GM19023 (cell line): ENCODE results near the gene RAPGEF4.
"Not testable (repeated sequence)": the region's sequence is repeated elsewhere in the genome, so short reads cannot be mapped to it uniquely, and the experiment has no call there.

Experiments used
- ATAC-seq: cut with Tn5 transposase; IDR thresholded peaks from one replicate; pipeline ENCODE4 v1.9.1; 2021; ENCODE audit warnings: mild to moderate bottlenecking, moderate library complexity; ENCODE audit not compliant: unreplicated experiment

RAPGEF4 gene

DNA sequence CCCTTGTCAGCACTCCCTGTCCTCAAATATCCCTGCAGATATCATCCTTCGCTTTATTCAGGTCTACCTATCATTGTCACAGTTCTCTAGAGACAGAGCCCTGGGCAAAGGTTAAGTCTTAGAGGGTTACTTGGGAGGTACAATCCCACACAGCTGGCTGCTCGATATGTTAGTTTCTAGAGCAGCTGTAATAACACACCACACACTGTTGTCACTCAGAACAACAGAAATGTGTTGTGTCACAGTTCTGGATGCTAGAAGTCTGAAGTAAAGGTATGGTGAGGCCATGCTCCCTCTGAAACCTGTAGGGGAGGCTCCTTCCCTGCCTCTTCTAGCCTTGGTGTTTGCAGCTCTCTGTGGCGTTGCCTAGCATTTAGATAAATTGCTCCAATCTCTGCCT lies 9.9 kb upstream of the RAPGEF4 start:
- ATAC-seq = no peak

DNA sequence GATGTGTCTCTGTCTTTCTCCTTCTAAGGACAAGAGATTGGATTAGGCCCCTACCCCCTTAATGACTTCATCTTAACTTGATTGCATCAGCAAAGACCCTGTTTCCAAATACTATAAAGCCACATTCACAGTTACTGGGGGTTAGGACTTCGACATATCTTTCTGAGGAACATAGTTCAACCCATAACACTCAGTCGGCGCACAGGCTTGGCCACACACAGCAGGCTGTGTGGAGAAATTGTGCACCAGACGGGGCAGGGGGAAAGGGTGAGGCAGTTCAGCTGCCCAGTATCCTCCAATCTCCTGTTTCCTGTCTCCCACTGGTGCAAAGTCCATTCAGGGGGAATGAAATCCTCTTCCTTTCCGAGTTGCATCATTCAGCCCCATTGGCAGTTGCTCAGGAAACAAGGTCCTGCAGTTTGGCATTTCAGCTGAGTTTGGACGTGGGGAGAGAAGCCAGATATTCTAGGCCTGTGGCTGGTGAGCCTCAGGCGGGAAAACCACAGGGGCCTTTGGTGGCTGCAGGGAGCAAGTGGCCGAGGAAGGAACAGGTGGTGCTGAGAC lies 9.4 kb upstream of the RAPGEF4 start:
- no peak for ATAC-seq

GRCh38 chr2:172730411-172730810 lies 5.2 kb upstream of the RAPGEF4 start:
- no peak for ATAC-seq

- no peak for ATAC-seq
Observed at GRCh38 chr2:172734711-172735581, 699 bp upstream of the RAPGEF4 start.

DNA sequence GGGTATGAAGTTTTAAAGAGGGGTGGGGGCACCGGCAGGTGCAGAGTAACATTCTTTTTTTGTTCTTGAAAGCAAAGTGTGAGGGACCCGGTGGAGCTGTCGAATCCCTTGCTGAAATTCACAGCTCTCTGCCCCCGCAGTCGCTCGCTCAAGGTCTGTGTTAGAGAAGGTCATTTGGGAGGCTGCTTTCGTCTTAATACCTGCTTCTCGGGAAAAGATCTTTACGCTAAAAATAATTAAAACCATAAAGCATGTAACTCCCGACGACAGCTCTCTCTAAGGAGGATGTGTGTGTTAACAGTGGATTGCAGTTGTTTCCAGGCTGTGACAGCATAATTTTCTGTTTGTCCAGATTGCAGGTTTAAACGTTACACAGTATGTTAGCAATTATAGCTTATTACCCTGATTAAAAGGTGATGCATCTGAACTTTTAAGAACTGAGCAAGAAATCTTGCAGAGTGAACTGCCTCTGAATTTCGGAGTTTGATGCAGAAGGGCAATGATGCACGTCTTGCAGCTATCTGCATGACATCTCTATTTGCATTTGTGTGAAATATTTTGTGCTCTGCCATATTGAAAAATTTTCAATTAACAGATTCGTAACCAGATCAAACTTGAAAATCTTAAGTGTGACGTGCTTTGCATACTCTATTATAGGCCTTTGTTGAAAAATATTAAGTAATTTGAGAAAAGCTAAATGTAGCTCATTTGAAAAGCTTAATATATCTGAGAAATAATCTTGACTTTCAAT lies 954 bp downstream of the RAPGEF4 start:
- no peak for ATAC-seq

- ATAC-seq = no peak
Observed at GRCh38 chr2:172739661-172740266, 4.1 kb downstream of the RAPGEF4 start.

DNA sequence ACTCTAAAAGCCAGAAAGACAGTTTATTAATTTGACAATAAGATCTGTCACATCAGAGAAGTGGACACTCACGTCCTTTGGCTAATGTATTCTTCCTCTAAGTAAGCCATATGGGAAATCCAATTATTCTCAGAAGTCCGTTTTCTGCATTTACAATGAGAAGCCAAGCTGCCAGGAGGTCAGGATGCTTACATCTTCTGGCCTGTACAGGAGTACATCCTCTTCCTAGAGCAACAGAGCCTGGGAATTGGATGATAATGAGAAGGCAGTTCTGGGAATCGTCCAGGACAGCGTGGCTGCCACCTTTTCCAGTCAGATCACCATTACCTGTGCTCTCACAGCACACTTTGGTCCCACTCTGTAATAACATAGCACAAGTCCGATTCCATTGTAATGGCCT lies 5.2 kb downstream of the RAPGEF4 start:
- no peak for ATAC-seq

DNA sequence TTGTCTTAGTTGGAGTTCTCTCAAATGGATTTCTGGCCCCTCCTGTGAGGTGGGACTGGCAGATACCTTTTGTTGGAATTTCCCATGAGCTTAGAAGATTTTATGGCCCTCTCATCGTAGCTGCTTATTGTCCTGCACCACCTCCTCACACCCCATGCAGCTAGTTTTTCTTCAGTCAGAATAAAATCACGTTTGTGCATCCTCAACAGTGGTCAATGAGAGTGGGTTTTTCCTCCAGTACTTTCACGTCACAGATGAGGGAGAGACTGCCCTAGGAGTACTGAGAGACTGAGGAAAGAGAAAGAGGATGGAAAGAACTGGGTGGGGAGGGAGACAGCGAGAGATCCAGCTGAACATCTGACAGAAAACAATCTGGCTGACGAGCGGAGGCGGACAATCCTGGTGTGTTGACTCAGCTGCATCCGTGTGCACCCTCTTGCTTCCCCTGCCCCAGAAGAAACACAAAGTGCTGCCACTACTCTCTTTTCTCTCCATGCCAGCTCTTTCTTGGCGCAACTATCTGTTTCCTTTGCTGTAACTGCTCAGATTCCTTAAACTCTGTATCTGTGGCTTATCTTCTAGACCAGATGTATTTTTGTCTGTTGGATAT lies 7.4 kb downstream of the RAPGEF4 start:
- ATAC-seq = no peak

DNA sequence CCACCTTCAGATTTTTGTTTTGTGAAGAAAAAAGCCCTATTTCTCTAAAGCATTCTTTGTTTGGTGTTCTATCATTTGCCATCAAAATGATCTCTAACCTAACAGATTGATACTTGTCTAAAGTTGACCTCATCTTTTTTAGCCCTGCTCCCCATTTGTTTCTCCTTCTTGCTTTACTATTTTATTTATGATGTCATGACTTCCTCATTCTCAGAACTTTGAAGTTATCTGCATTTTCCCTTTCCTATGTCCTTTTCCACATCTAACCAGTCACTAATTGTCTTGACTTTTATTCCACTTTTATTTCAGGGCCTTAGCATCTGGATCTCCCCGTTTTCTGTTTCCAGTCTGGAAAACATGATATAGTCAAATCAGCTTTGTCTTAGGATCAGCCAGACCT lies 8.3 kb downstream of the RAPGEF4 start:
- ATAC-seq = no peak

- ATAC-seq = no peak
Observed at GRCh38 chr2:172745636-172746035, 10.0 kb downstream of the RAPGEF4 start.

- ATAC-seq = not testable (repeated sequence)
Observed at GRCh38 chr2:172748543-172748942, 12.9 kb downstream of the RAPGEF4 start.

GRCh38 chr2:172749388-172749787 lies 13.7 kb downstream of the RAPGEF4 start:
- no peak for ATAC-seq

GRCh38 chr2:172751564-172751963 lies 15.9 kb downstream of the RAPGEF4 start:
- ATAC-seq = no peak

- no peak for ATAC-seq
Observed at GRCh38 chr2:172753610-172754009, 18.0 kb downstream of the RAPGEF4 start.

GRCh38 chr2:172759441-172759840 lies 23.8 kb downstream of the RAPGEF4 start:
- ATAC-seq = no peak

DNA sequence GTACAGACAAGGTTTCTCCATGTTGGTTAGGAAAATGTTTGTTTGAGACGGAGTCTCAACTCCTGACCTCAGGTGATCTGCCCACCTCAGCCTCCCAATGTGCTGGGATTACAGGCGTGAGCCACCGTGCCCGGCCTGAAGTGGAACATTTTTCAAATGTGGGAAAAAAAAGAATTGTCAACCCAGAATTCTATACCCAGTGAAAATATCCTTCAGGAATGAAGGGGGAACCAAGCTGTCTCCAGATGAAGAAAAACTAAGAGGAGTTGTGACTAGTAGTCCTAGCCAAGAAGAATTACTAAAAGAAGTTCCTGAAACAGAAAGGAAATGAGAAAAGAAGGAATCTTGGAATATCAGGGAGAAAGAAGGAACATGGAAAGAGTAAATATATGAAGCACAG lies 25.7 kb downstream of the RAPGEF4 start:
- no peak for ATAC-seq

- no peak for ATAC-seq
Observed at GRCh38 chr2:172762574-172762973, 26.9 kb downstream of the RAPGEF4 start.

DNA sequence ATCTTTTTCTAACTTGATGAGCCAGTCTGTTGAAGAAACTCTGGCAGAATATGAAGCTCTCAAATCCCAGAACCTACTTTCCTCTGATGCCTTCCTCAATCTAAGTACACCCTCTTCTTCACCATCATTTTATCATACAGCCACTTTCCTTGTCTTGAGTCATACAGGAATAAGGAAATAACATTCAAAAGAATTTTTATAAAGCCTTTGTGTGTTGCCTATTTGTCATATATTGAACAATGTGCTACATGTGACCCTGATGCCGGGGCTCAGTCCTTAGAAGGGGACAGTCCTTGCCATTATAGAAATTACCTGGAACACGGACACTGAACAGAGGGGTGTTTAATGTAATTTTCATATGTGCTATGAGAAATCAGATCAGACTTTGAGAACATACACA lies 27.4 kb downstream of the RAPGEF4 start:
- no peak for ATAC-seq

DNA sequence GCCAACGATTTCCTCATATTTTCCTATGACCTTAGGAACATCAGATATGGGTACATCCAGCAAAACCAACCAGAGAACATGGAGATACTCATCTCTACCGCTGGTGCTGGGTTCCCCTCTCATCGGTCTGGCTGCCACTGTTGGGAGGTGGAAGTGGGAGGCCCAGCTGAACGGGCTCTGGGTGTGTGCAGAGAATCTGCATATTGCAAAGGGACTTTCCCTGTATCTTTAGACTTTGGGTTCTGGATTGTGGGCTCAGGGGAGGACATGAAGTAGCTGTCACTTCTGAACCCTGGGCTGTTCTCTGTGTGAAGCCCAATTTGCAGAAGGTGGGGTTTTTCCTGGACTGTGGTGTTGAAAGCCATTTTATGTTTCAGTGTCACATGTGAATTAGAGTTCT lies 30.0 kb downstream of the RAPGEF4 start:
- no peak for ATAC-seq

GRCh38 chr2:172768401-172768800 lies 32.8 kb downstream of the RAPGEF4 start:
- no peak for ATAC-seq

DNA sequence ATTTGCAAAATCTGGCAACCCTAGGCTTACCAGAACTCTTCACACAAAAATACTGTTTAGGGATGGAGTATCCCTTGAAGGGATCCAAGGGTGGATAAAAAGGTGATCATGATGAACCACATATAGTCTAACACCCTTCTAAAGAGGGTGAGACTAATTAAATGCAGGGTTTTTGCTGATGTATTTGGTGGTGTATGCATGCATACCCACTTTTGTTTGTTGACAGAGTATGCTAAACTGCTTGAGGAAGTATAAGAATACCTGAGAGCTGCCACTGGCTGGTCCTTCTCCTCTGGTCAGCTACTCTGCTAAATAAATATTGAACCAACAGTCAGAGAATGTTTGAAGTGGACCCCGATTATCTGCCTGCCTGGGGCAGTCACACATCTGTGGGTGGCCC lies 34.2 kb downstream of the RAPGEF4 start:
- ATAC-seq = no peak
